ENCODE data around the gene ARHGAP26.

Gene ARHGAP26

DNA sequence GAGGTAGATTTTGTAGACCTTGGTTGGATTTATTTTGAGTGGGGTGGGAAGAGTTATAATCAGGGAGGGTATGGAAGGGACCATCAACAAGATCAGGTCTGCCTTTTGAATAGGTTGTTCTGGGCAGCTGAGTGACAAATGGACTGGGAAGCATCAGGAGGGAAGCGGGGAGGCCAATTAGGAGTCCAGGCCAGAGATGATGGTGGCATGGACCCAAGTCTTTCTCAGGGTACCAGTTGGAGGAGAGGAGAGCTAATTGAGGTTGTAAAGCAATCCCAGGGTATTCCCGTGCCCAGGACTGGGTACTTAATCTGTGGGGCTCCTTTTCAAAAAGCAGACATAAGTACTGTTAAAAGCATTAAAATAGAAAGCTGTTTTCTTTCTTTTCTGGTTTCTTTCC is 88.9 kb downstream of the ARHGAP26 start:
- Mint-ChIP-seq H3K4me3 (no peak overlapping the region), H3K27ac (no peak overlapping the region), H3K9me3 (no peaks in the 10 kb centered on the region), H3K36me3 (peaks cover 0 to 1% of the 10 kb centered on the region in 2 donors), H3K4me1 (peaks cover 13 to 17% of the 10 kb centered on the region in 2 donors), H3K27me3 (no peaks in the 10 kb centered on the region)
- no peak for DNase-seq
- no peak for ATAC-seq (replicated peaks)

DNA sequence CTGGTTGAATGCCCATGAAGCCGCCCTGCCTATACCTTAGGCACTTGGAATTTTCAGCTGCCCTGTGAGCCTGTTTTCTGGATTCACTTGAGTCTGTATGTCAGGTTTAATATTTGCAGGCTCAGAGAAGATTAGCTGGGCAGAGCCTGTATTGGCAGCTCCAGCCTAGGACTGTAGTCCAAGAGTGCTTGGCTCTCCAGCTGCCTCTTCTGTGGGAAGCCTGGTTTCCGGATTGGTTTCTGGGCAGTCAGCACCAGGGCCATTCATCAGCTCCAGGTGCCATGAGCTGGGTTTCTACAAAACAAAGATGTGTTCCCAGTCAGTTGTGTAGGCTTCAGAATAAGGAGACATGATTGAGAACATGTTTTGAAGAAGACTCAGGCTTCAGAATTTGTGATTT is 90.1 kb downstream of the ARHGAP26 start:
- H3K27me3 Mint-ChIP-seq = no peaks in the 10 kb centered on the region
- peaks cover 13 to 17% of the 10 kb centered on the region in 2 donors for H3K4me1 Mint-ChIP-seq
- H3K36me3 Mint-ChIP-seq = peaks cover 0 to 1% of the 10 kb centered on the region in 2 donors
- H3K9me3 Mint-ChIP-seq = no peaks in the 10 kb centered on the region
- ATAC-seq (replicated peaks) (no peak), DNase-seq (no peak)
- no peak overlapping the region for H3K4me3 Mint-ChIP-seq
- no peak overlapping the region for H3K27ac Mint-ChIP-seq

DNA sequence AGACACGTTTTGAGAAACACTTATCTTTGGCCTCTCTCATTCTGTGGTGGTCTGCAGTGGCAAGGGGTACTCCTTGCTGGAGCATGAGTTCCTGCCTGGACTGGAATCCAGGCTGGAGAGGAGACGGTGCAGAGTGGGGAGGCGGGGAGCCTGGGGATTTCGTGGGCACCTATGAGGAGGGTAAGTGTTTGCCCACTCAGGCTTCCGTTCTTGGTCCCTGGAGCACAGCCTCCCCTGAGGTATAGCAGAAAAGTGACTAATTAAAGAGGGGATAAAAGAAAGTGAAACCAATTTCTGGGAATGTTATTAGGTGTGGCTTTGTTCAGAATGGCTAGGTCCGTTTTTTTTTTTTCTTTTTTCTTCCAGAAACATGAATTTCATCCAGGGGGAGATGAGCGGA is 90.8 kb downstream of the ARHGAP26 start:
- no peaks in the 10 kb centered on the region for H3K9me3 Mint-ChIP-seq
- H3K27ac Mint-ChIP-seq = no peak overlapping the region
- peaks cover 13 to 14% of the 10 kb centered on the region in 2 donors for H3K4me1 Mint-ChIP-seq
- no peaks in the 10 kb centered on the region for H3K27me3 Mint-ChIP-seq
- peaks cover 0 to under 1% of the 10 kb centered on the region in 2 donors for H3K36me3 Mint-ChIP-seq
- H3K4me3 Mint-ChIP-seq = no peak overlapping the region
- DNase-seq = no peak
- ATAC-seq (replicated peaks) = no peak

DNA sequence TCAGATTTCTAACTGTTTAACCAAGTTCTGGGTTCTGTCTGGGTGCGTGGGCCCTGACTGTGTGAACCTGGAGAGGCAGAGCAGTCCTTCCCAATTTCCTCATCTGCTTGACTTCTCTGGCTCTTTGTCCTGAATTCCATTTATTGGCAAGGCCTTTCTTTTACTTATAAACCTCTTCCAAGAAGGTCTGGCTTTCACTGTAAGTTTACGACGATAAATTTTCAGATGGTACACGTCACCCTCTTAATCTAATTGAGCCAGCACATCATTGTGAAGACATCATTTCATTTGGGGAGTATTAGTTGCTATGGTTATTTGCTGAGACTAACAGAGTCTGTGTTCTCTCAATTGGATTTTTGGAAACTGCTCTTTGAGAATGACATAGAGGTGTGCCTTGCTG is 92.4 kb downstream of the ARHGAP26 start:
- no peaks in the 10 kb centered on the region for H3K9me3 Mint-ChIP-seq
- peaks cover 14 to 23% of the 10 kb centered on the region in 2 donors for H3K4me1 Mint-ChIP-seq
- no peak overlapping the region for H3K4me3 Mint-ChIP-seq
- no peaks in the 10 kb centered on the region for H3K36me3 Mint-ChIP-seq
- DNase-seq (no peak), ATAC-seq (replicated peaks) (no peak)
- H3K27me3 Mint-ChIP-seq = no peaks in the 10 kb centered on the region
- H3K27ac Mint-ChIP-seq = no peak overlapping the region

DNA sequence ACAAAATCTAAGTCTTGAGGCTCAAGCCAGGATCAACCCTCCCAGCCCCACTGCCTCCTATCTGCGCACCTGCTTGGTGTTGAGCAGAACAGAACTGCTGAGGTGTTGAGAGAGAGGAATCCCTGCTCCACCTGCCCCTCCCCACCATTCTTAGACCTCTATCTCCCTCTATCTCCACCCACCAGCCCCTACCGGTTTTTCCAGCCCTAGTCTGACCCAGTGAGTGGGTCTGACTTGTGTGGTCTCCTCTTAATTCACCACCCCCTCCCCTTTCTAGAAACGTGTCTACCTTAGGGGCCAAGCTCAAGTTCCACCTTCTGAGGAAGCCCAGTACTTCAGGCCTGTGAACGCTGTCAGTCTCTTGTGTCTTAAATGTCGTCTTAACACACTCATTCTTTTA is 93.7 kb downstream of the ARHGAP26 start:
- H3K27ac Mint-ChIP-seq = no peak overlapping the region
- peaks cover 0 to 7% of the 10 kb centered on the region in 2 donors for H3K27me3 Mint-ChIP-seq
- peaks cover 16 to 26% of the 10 kb centered on the region in 2 donors for H3K4me1 Mint-ChIP-seq
- no peaks in the 10 kb centered on the region for H3K36me3 Mint-ChIP-seq
- H3K9me3 Mint-ChIP-seq = no peaks in the 10 kb centered on the region
- no peak for DNase-seq
- no peak for ATAC-seq (replicated peaks)
- H3K4me3 Mint-ChIP-seq = no peak overlapping the region

DNA sequence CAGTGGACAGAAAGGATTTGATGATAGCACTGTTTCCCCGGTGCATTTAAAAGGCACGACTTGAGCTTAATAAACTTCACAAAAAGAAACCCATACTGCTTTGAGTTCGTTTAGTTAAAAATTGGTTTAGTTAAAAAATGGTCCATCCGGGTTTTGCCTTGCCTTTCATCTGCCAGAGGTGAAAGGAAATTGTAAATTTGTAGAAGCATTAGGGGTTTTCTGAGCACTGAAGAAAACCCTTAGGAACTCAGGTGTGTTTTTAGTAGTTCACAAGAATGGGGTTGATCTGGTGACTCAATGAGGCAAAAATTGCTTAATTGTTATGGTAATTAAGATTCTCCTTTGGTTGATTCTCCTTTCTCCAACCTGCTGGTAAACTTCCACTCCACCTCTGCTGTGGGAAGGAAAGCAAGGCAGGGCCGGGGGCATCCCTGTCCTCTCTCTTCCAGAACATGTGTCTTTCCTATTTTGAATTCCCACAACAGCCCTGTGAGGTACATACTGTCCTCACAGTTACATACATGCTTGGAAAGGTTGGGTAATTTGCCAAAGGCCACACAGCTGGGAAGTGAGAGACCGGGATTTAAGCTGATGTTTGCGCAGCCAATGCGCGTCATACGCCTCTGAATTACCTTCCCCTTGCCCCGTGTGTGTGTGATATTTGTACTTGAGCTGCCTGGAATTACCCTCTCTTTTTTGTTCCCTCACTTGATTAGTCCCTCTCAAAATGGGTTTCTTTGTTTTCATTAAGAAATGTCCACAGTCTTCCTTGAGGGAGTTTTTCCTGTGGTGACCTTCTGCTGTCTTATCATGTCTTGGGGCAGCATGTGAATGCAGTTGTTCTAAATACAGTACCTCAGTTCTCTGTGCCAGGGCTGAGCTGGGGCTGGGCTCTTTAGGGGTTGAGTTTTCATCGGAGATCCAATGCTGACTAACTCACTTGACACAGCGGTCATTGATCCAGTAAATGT is 94.4 kb downstream of the ARHGAP26 start:
- H3K4me3 Mint-ChIP-seq = no peak overlapping the region
- DNase-seq (no peak), ATAC-seq (replicated peaks) (no peak)
- H3K27me3 Mint-ChIP-seq = peaks cover 0 to 7% of the 10 kb centered on the region in 2 donors
- no peak overlapping the region for H3K27ac Mint-ChIP-seq
- no peaks in the 10 kb centered on the region for H3K36me3 Mint-ChIP-seq
- peaks cover 16 to 24% of the 10 kb centered on the region in 2 donors for H3K4me1 Mint-ChIP-seq
- no peaks in the 10 kb centered on the region for H3K9me3 Mint-ChIP-seq

DNA sequence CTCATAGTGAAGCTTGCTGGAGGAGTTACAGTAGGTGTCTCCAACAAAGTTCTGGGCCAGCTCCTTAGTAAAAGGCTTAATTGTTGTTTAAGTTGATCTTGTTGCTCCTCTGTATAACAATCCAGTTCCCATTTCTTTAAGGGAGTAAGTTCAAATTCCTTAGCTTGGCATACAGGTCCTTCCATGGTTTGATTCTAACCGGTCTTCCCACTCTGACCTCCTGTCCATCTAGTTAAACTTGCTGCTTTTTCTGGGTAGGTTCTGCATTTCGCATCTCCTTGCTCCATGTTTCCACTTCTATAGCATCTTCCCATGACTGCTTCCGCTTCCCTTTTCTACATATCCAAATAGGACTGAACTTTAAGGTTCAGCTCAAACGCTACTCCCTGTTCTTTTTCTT is 95.5 kb downstream of the ARHGAP26 start:
- Mint-ChIP-seq H3K27ac (no peak overlapping the region), H3K27me3 (peaks cover 0 to 7% of the 10 kb centered on the region in 2 donors), H3K4me3 (no peak overlapping the region), H3K4me1 (peaks cover 15 to 24% of the 10 kb centered on the region in 2 donors), H3K36me3 (no peaks in the 10 kb centered on the region), H3K9me3 (no peaks in the 10 kb centered on the region)
- DNase-seq (no peak), ATAC-seq (replicated peaks) (no peak)

DNA sequence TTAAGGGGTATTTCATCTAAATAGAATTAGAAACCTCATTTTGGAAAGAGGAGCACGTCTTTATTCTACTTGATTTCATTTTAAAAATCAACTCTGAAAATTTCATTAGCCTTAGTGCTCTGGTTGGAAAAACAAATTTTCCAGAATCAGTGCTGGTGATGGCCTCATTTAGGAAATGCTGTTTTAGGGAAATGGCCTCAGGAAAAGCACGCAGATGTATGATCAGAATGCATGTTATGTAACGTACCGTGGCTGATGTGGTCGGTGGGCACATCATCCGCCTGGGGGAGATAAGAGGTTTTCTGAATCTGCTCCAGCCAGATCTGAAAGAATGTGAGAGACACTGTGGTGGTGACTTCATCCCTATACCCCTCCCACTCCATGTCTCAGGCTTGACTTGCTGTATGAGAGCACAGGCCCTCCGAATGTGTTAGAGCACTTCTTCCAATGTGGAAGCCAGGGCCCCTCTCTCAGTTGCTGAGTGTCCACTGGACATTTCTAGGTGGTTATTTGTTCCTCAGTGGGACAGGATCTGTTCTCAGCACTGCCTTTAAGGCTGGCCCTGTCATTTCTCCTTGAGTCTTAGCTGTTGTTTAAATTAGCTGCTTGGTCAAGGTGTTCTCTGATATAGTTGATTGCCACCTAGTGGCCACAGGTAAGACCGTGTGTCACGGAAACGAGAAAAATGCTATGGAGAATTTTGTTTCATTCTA is 96.5 kb downstream of the ARHGAP26 start:
- H3K27ac Mint-ChIP-seq = no peak overlapping the region
- DNase-seq = peak; percentile 24

DNA sequence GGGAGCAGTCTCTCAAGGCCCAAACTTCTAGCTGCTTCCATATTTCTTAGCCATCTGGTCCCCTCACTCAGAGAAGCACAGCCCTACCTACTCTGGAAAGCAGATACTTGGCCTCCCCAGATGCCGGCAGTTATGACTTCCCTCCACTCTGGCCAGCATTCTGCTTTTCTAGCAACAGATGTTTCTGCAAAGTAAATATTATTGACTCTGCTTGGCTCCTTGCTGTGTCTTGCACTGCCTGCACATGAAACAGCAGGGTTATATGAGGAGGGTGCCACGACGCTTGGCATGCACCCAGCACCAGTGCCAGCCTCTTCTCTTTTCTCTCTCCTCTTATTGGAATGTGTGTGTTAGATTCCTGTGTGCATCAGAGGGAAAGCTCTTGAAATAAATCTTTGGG is 99.7 kb downstream of the ARHGAP26 start:
- DNase-seq = no peak
- Mint-ChIP-seq H3K9me3 (no peaks in the 10 kb centered on the region), H3K27me3 (peaks cover 0 to 7% of the 10 kb centered on the region in 2 donors), H3K36me3 (no peaks in the 10 kb centered on the region), H3K4me1 (peaks cover 7 to 19% of the 10 kb centered on the region in 2 donors), H3K4me3 (no peak overlapping the region), H3K27ac (no peak overlapping the region)
- ATAC-seq (replicated peaks) = no peak

More for the DNA sequence above, 96.5 kb downstream of the ARHGAP26 start:
- Mint-ChIP-seq H3K4me1 (peaks cover 7 to 15% of the 10 kb centered on the region in 2 donors), H3K9me3 (no peaks in the 10 kb centered on the region), H3K4me3 (no peak overlapping the region), H3K27me3 (peaks cover 0 to 7% of the 10 kb centered on the region in 2 donors), H3K36me3 (no peaks in the 10 kb centered on the region)
- ATAC-seq (replicated peaks) = peak; percentile 88 to 93

DNA sequence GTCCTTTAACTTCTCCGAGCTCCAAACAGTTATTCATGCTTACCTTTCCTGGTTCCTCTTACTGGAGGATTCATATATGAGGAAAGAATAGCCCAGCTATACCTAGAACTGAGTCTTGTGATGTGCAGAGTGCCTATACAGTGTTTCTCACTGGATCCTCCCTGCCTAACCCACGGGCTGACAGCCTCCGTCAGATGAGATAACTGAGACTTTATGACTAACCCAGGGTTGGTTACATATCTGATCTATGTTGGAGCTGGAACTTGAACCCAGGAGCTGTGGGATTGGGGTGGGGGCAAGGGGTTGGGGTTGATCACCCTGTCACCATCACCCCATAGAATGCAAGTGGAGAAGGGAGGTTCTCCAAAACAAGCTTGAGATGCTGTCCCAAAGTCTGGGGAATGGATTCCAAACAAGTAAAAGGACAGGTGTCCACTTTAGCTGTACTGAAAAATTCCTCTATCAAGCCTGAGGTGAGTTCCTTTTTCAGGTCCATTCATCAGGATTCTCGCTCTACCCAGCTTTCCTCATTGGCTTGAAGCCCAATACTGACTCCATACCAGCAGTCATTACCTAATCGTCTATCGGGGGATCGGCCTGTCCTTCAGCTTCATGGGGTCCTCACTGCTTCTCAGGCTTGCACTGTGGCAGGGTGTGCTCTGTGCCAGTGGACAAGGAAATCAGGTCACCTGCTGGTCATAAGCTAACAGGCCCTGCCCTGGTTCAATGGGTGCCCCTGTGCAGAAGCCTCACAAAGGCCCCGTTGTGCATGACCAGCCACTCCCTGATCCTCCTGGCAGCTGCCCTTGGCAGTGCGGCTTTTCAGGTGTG is 100.6 kb downstream of the ARHGAP26 start:
- Mint-ChIP-seq H3K27me3 (peaks cover 0 to 7% of the 10 kb centered on the region in 2 donors), H3K4me1 (peaks cover 7 to 19% of the 10 kb centered on the region in 2 donors), H3K9me3 (no peaks in the 10 kb centered on the region), H3K27ac (peak overlapping the region; percentile 70), H3K4me3 (no peak overlapping the region), H3K36me3 (peaks cover 0 to 3% of the 10 kb centered on the region in 2 donors)
- DNase-seq (no peak), ATAC-seq (replicated peaks) (no peak)

DNA sequence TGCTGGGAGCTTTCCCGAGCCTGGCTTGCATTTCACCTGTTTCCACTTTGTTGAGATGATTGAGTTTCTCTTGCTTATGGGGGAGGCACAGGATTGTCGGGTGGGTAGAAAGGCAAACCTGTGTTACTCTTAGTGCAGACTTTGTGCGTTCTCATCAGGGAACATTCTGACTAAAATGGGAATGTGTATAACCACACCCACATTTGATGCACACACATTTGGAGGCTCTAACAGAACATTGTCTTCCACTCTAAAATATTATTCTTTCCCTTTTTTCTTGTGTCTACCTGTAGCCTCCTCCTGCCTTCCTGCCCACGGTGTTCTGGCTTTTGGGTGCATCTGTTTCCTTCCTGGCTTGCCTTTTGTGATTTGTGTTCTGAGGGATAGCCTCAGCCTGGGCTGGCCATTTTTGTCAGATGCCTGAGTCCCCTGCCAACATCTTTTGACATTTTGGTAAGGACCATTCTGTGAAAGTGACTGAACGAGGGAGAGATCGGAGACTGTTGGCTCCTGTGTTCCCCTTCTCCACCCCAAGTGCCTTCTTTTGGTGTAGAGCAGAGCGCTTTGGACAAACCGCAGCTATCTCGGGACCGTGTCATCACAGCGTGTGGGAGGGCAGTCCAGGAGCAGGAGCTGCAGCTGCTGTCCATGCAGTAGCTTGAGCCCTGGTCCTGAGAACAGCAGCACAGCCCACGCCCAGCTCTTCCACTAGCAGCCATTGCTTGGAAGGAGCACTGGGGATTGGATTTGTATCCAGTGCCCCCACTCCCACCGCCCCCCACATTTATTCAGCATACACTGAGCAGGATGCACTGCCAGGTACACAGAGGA is 101.4 kb downstream of the ARHGAP26 start:
- Mint-ChIP-seq H3K36me3 (peaks cover 0 to 3% of the 10 kb centered on the region in 2 donors), H3K27me3 (peaks cover 0 to 7% of the 10 kb centered on the region in 2 donors), H3K27ac (no peak overlapping the region), H3K4me3 (no peak overlapping the region), H3K9me3 (no peaks in the 10 kb centered on the region), H3K4me1 (peaks cover 7 to 18% of the 10 kb centered on the region in 2 donors)
- DNase-seq = no peak
- ATAC-seq (replicated peaks) = no peak

DNA sequence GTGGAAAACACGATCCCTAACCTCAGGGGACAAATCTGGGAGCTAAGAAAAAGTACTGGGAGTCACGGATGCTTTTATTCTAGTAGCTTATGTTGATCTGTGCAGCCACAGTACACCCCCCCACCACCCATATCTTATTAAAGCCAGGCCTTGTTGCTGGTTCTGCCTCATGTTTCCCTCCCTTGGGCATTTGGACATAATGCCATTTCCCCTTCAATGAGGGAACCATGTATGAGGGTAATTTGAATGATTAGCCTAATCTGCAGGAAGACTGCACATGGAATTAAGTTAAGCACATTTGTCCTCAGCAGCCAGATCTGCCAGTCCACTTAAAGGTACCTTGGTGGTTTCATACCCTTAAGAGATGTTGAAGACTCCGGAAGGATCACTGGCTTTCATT is 102.0 kb downstream of the ARHGAP26 start:
- Mint-ChIP-seq H3K4me3 (no peak overlapping the region), H3K9me3 (no peaks in the 10 kb centered on the region), H3K27me3 (peaks cover 0 to 7% of the 10 kb centered on the region in 2 donors), H3K36me3 (peaks cover 0 to 3% of the 10 kb centered on the region in 2 donors), H3K27ac (no peak overlapping the region), H3K4me1 (peaks cover 2 to 12% of the 10 kb centered on the region in 2 donors)
- no peak for DNase-seq
- ATAC-seq (replicated peaks) = no peak

DNA sequence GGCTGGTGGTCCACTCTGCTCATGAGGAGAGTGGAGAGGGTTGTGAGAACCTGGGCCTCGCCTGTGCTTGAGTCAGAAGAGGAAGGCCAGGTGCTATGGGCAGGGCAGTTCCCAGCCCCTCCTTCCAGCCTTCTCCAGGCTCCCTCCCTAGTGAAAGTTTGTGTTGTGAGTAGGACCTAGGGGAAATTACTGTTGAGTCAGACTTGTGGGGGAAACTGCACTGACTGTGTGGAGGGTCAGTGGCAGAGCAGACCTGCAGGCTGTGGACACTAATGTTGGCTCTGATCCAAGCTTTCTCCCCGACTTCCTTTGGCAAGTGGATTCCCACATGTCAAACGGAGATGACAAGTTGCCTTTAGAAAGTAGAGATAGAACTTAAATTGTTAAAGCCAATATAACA is 102.6 kb downstream of the ARHGAP26 start:
- Mint-ChIP-seq H3K4me1 (peaks cover 2 to 9% of the 10 kb centered on the region in 2 donors), H3K27ac (no peak overlapping the region), H3K27me3 (peaks cover 0 to 7% of the 10 kb centered on the region in 2 donors), H3K9me3 (no peaks in the 10 kb centered on the region), H3K36me3 (peaks cover 0 to 3% of the 10 kb centered on the region in 2 donors), H3K4me3 (no peak overlapping the region)
- DNase-seq (no peak), ATAC-seq (replicated peaks) (no peak)

Data from stimulated activated naive B cell treated with anti-CD40 and anti-IgM and Interleukin-4, amounts not matched to agents 10 μg/mL and 1 μg/mL and 100 μg/mL, for 72 hours (primary cell).